GM12875 (cell line): ENCODE measurements around the gene VPS26A.

Experiments used
- H3K4me3 ChIP-seq: one replicate; pipeline ENCODE4 v1.5.1; 2011; ENCODE audit warnings: low read depth, low read length, control low read depth
- CTCF ChIP-seq: IDR thresholded peaks from 2 replicates; pipeline ENCODE4 v1.5.1; 2011; ENCODE audit warnings: low read depth, mild to moderate bottlenecking, control low read depth, inconsistent platforms, low read length, moderate library complexity, borderline replicate concordance; ENCODE audit not compliant: insufficient read depth

The VPS26A gene

GRCh38 chr10:69123747-69124562 is at the start of gene VPS26A:
Gene VPS26A (plus strand): TSS chr10:69124178. CDS start chr10:69124278, 100 bp downstream.
- no peak for TF ChIP-seq CTCF
- H3K4me3 ChIP-seq, result peak within 1 kb of the TSS; percentile 76

GRCh38 chr10:69074532-69074931 is 49.4 kb upstream of the VPS26A start:
- TF ChIP-seq CTCF, result no peak
- H3K4me3 ChIP-seq, result no peak overlapping the region

GRCh38 chr10:69075431-69075830 is 48.5 kb upstream of the VPS26A start:
- H3K4me3 ChIP-seq, result no peak overlapping the region
- TF ChIP-seq CTCF, result no peak

- no peak for TF ChIP-seq CTCF
- no peak overlapping the region for H3K4me3 ChIP-seq
These were observed 45.7 kb upstream of the VPS26A start for GRCh38 chr10:69078311-69078710.

GRCh38 chr10:69080226-69080625 is 43.8 kb upstream of the VPS26A start:
- H3K4me3 ChIP-seq, result no peak overlapping the region
- TF ChIP-seq CTCF, result no peak

GRCh38 chr10:69086001-69086509 is 37.9 kb upstream of the VPS26A start:
- no peak for TF ChIP-seq CTCF
- no peak overlapping the region for H3K4me3 ChIP-seq
